GM06990 (cell line): ENCODE results near the gene OPCML.

ENCODE experiments used
- DNase-seq: peaks from one replicate; pipeline ENCODE4 v3.0.0-alpha.2; 2011; ENCODE audit not compliant: insufficient read length; ENCODE audit errors: extremely low read depth
- H3K27me3 ChIP-seq: replicated peaks from 2 replicates; pipeline ENCODE4 v1.6.0; 2011; ENCODE audit warnings: low read length; ENCODE audit not compliant: control insufficient read depth, insufficient read depth
- H3K36me3 ChIP-seq: 2 replicates; pipeline ENCODE4 v1.5.1; 2011; ENCODE audit warnings: low read length; ENCODE audit not compliant: control insufficient read depth, insufficient read depth
- H3K4me3 ChIP-seq: replicated peaks from 2 replicates; pipeline ENCODE4 v1.5.1; 2011; ENCODE audit warnings: low read depth, mild to moderate bottlenecking, control low read depth, low read length
- TF ChIP-seq, protein P1 (sequence below): IDR thresholded peaks from 2 replicates; pipeline ENCODE4 v1.5.1; 2011; ENCODE audit warnings: low read length, control low read depth, mild to moderate bottlenecking, inconsistent platforms; ENCODE audit not compliant: insufficient read depth, poor library complexity, severe bottlenecking

Gene OPCML

GRCh38 chr11:132743601-132744000 lies 788.7 kb downstream of the OPCML start:
- H3K36me3 ChIP-seq, result no peaks in the 10 kb centered on the region
- no peak for DNase-seq

GRCh38 chr11:132742929-132743328 lies 789.4 kb downstream of the OPCML start:
- Histone ChIP-seq H3K27me3 (no peaks in the 10 kb centered on the region; the same call in 1 of the 2 replicates), H3K4me3 (no peak overlapping the region), H3K36me3 (no peaks in the 10 kb centered on the region)
- no peak for DNase-seq
- TF ChIP-seq, protein P1, sequence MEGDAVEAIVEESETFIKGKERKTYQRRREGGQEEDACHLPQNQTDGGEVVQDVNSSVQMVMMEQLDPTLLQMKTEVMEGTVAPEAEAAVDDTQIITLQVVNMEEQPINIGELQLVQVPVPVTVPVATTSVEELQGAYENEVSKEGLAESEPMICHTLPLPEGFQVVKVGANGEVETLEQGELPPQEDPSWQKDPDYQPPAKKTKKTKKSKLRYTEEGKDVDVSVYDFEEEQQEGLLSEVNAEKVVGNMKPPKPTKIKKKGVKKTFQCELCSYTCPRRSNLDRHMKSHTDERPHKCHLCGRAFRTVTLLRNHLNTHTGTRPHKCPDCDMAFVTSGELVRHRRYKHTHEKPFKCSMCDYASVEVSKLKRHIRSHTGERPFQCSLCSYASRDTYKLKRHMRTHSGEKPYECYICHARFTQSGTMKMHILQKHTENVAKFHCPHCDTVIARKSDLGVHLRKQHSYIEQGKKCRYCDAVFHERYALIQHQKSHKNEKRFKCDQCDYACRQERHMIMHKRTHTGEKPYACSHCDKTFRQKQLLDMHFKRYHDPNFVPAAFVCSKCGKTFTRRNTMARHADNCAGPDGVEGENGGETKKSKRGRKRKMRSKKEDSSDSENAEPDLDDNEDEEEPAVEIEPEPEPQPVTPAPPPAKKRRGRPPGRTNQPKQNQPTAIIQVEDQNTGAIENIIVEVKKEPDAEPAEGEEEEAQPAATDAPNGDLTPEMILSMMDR, result no peak

More at GRCh38 chr11:132743601-132744000, 788.7 kb downstream of the OPCML start:
- no peaks in the 10 kb centered on the region; the same call in 1 of the 2 replicates for H3K27me3 ChIP-seq
- H3K4me3 ChIP-seq, result no peak overlapping the region
- TF ChIP-seq, protein P1, result no peak

DNA sequence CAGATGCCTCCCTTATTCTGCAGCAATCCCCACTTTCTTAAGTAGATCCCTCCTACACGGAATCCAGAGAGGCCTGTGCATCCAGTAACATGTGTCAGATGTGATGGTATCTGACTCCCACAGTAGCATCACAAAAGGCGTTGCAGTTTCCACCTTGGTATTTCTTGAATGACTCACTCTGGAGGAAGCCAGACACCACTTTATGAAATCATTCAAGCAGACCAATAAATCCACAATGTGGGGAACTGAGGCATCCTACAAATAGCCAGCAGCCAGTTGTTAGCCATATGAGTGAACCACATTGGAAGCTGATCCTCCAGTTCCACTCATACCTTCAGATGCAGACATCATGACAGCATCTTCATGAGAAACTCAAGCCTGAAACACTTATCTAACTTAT lies 798.1 kb downstream of the OPCML start:
- no peaks in the 10 kb centered on the region; the same call in none of the 2 replicates for H3K27me3 ChIP-seq
- no peaks in the 10 kb centered on the region for H3K36me3 ChIP-seq
- DNase-seq, result no peak
- TF ChIP-seq, protein P1, result no peak
- H3K4me3 ChIP-seq, result no peak overlapping the region

DNA sequence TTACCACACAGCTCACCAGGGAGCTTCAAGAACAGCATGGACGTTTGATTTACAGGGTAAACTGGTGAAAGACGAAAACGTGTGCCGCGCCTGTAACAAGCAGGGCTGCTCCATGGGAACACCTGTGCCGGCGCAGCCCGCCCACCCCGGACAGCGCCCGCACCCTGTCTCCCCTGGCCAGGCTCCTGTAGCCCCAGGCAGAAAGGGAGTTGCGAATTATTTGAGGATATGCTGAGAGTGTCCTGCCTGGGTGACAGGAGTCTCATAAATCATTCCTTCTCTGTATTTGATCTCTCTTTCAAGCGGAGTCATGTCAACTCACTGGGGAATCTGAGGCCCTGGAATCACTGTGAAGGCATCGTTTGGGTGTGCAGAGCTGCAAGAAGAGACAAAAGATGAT lies 804.3 kb downstream of the OPCML start:
- TF ChIP-seq, protein P1, result no peak
- Histone ChIP-seq H3K36me3 (no peaks in the 10 kb centered on the region), H3K4me3 (no peak overlapping the region), H3K27me3 (no peaks in the 10 kb centered on the region; the same call in none of the 2 replicates)
- DNase-seq, result no peak

DNA sequence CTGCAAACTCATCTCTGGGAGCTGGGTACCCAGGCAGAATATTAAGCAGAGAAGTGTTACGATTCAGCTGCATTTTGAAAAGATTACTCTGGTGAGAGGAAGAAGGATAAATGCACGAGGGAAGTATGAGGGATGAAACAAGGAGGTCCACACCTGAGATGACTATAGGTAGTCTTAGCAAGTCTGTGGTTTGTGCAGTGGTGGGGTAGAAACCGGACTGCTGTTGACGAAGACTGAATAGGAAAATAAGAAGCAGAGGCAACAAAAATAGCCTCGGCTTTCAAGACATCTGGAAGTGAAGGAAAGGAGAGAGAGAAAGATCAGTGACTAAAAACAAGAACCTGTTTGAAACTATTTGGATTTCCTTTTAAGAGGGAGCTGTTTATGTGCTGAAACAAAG lies 810.8 kb downstream of the OPCML start:
- no peaks in the 10 kb centered on the region; the same call in 1 of the 2 replicates for H3K27me3 ChIP-seq
- no peak overlapping the region for H3K4me3 ChIP-seq
- DNase-seq, result no peak
- TF ChIP-seq, protein P1, result no peak
- no peaks in the 10 kb centered on the region for H3K36me3 ChIP-seq

GRCh38 chr11:132719684-132720083 lies 812.6 kb downstream of the OPCML start:
- H3K36me3 ChIP-seq, result no peaks in the 10 kb centered on the region
- H3K4me3 ChIP-seq, result no peak overlapping the region
- TF ChIP-seq, protein P1, result no peak
- no peak for DNase-seq
- H3K27me3 ChIP-seq, result no peaks in the 10 kb centered on the region; the same call in 1 of the 2 replicates
